WTC11 (cell line): ENCODE data around the gene RFPL3. TPM values are rescaled to one million over a fixed set of nuclear protein-coding genes. Genes with fewer than 3 reads are reported as not detected.

Experiments
- ATAC-seq: fragments of 200-7000 bp; cut with Tn5 transposase; 2 replicates; pipeline ENCODE4 v1.10.0; 2021; ENCODE audit warnings: mild to moderate bottlenecking, moderate library complexity
- CTCF ChIA-PET: fragments of 300-600 bp; sonication (Branson Sonifier 250); formaldehyde crosslinking; loops from one replicate; lab custom pipeline; 2021; ENCODE audit warnings: antibody characterized with exemption; lab: Charles Lee
- POLR2A ChIA-PET: fragments of 350-600 bp; sonication (Branson Sonifier 250); formaldehyde crosslinking; loops from one replicate; lab custom pipeline; 2021; ENCODE audit warnings: antibody characterized with exemption; lab: Charles Lee
- DNase-seq: peaks from one replicate; pipeline ENCODE4 v3.0.0; 2021; ENCODE audit warnings: low spot score
- H3K27ac Mint-ChIP-seq: 2 replicates; pipeline ENCODE4 v1.8.0; 2021; ENCODE audit warnings: mixed read lengths
- H3K27me3 Mint-ChIP-seq: 2 replicates; pipeline ENCODE4 v1.8.0; 2021; ENCODE audit warnings: low read depth, mild to moderate bottlenecking, moderate library complexity, mixed read lengths
- H3K36me3 Mint-ChIP-seq: 2 replicates; pipeline ENCODE4 v1.8.0; 2021; ENCODE audit warnings: mixed read lengths
- H3K4me1 Mint-ChIP-seq: 2 replicates; pipeline ENCODE4 v1.8.0; 2022; ENCODE audit warnings: mixed read lengths
- H3K4me3 Mint-ChIP-seq: 2 replicates; pipeline ENCODE4 v1.8.0; 2021; ENCODE audit warnings: mild to moderate bottlenecking, moderate library complexity, mixed read lengths
- H3K9me3 Mint-ChIP-seq: 2 replicates; pipeline ENCODE4 v1.8.0; 2021; ENCODE audit warnings: mixed read lengths
- ELF4 ChIP-seq: sonication (generic); formaldehyde crosslinking; IDR thresholded peaks from 2 replicates; pipeline ENCODE4 v1.8.1; 2022; ENCODE audit warnings: low read depth, mild to moderate bottlenecking, moderate library complexity, missing genetic modification reagents
- EMX1 ChIP-seq: fragments of 250-450 bp; sonication (Bioruptor Pico); IDR thresholded peaks from 2 replicates; pipeline ENCODE4 v1.8.0; 2021; ENCODE audit warnings: mild to moderate bottlenecking
- ESRRA ChIP-seq: sonication (generic); formaldehyde crosslinking; IDR thresholded peaks from 2 replicates; pipeline ENCODE4 v1.8.1; 2022; ENCODE audit warnings: mild to moderate bottlenecking, missing genetic modification reagents, borderline replicate concordance
- ETV6 ChIP-seq: sonication (generic); formaldehyde crosslinking; IDR thresholded peaks from 2 replicates; pipeline ENCODE4 v1.8.1; 2022; ENCODE audit warnings: mild to moderate bottlenecking, missing genetic modification reagents
- HMGA2 ChIP-seq: fragments of 250-450 bp; sonication (Bioruptor Pico); IDR thresholded peaks from 2 replicates; pipeline ENCODE4 v1.4.0; 2021; ENCODE audit warnings: mild to moderate bottlenecking, moderate library complexity
- JUN ChIP-seq: sonication (generic); formaldehyde crosslinking; IDR thresholded peaks from 2 replicates; pipeline ENCODE4 v1.8.0; 2023; ENCODE audit warnings: mild to moderate bottlenecking, missing genetic modification reagents
- KAT7 ChIP-seq: sonication (generic); formaldehyde crosslinking; IDR thresholded peaks from 2 replicates; pipeline ENCODE4 v1.8.1; 2023; ENCODE audit warnings: missing genetic modification reagents, mild to moderate bottlenecking, borderline replicate concordance
- NFATC4 ChIP-seq: fragments of 250-450 bp; sonication (Bioruptor Pico); IDR thresholded peaks from 2 replicates; pipeline ENCODE4 v1.9.0; 2021; ENCODE audit warnings: mild to moderate bottlenecking
- NR1H2 ChIP-seq: sonication (generic); formaldehyde crosslinking; IDR thresholded peaks from 2 replicates; pipeline ENCODE4 v1.9.0; 2021; ENCODE audit warnings: mild to moderate bottlenecking, moderate library complexity, missing genetic modification reagents
- PRRX2 ChIP-seq: fragments of 250-450 bp; sonication (Bioruptor Pico); IDR thresholded peaks from 2 replicates; pipeline ENCODE4 v1.8.0; 2021; ENCODE audit warnings: mild to moderate bottlenecking
- SMAD3 ChIP-seq: sonication (generic); formaldehyde crosslinking; IDR thresholded peaks from 2 replicates; pipeline ENCODE4 v1.8.0; 2022; ENCODE audit warnings: missing genetic modification reagents, mild to moderate bottlenecking, borderline replicate concordance
- STAT6 ChIP-seq: sonication (generic); formaldehyde crosslinking; conservative IDR thresholded peaks from 2 replicates; pipeline ENCODE4 v1.8.1; 2023; ENCODE audit warnings: mild to moderate bottlenecking, low read depth, missing genetic modification reagents, moderate library complexity
- ZBTB21 ChIP-seq: sonication (generic); formaldehyde crosslinking; IDR thresholded peaks from 2 replicates; pipeline ENCODE4 v1.8.1; 2023; ENCODE audit warnings: mild to moderate bottlenecking, missing genetic modification reagents, borderline replicate concordance
- ZNF219 ChIP-seq: sonication (generic); formaldehyde crosslinking; IDR thresholded peaks from 2 replicates; pipeline ENCODE4 v1.8.0; 2023; ENCODE audit warnings: missing genetic modification reagents, mild to moderate bottlenecking, borderline replicate concordance
- ZNF232 ChIP-seq: sonication (generic); formaldehyde crosslinking; IDR thresholded peaks from 2 replicates; pipeline ENCODE4 v1.8.0; 2022; ENCODE audit warnings: mild to moderate bottlenecking, missing genetic modification reagents
- total RNA-seq: library from RNA; stranded (reverse); gene quantifications from 3 replicates; pipeline ENCODE4 v1.2.3, GENCODE V29; 2021
- TF ChIP-seq, protein P1 (sequence below): fragments of 250-450 bp; sonication (Bioruptor Pico); IDR thresholded peaks from 2 replicates; pipeline ENCODE4 v2.1.2; 2022; ENCODE audit warnings: mild to moderate bottlenecking, moderate library complexity
- TF ChIP-seq, protein P2 (sequence below): fragments of 250-450 bp; sonication (Bioruptor Pico); IDR thresholded peaks from 2 replicates; pipeline ENCODE4 v1.9.0; 2021; ENCODE audit warnings: mild to moderate bottlenecking
- TF ChIP-seq, protein P3 (sequence below): sonication (generic); formaldehyde crosslinking; IDR thresholded peaks from 2 replicates; pipeline ENCODE4 v1.8.1; 2023; ENCODE audit warnings: mild to moderate bottlenecking, missing genetic modification reagents, moderate library complexity
- TF ChIP-seq, protein P4 (sequence below): sonication (generic); formaldehyde crosslinking; IDR thresholded peaks from 2 replicates; pipeline ENCODE4 v1.8.0; 2022; ENCODE audit warnings: mild to moderate bottlenecking, missing genetic modification reagents

Gene RFPL3
- total RNA-seq, 1 experiment from 2014 or later, result not detected

DNA sequence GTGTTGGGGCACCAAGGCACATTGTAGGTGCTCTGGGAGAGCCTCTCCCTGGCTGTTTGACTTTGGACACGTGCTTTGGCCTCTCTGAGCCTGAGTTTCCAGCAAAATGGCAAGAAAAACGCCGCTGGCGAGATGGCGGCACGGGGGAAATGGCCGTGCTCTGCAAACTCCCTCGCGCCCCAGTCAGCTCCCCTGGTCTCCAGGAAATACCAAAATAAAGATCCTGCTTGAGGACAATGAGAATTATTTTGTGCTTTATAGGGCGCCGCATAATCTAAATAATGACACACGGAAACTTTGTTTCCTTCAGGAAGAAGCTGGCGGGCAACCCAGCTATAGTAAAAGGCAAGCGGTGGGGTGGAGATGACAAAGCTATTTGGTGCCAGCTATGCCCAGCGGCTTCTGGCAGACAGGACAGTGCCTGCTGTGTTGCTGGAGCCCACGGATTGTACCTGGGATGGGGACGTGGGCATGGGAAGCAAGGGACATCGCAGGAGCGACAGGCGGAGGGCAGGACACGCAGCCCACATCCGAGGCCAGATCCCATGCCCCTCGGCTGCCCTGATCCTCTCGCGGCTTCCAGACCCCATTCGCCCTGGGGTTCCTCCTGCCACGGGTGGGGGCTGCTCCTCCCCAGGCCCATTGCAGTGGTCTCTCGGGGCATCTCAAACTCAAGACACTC, 26.3 kb upstream of the RFPL3 start:
- TF ChIP-seq EMX1 (CRISPR knock-in tag) (no peak), ELF4 (CRISPR knock-in tag) (no peak), ZNF219 (no peak), JUN (CRISPR knock-in tag) (no peak), ZBTB21 (no peak), NFATC4 (CRISPR knock-in tag) (no peak), HMGA2 (CRISPR knock-in tag) (no peak), ESRRA (no peak), PRRX2 (CRISPR knock-in tag) (no peak), ETV6 (CRISPR knock-in tag) (no peak)
- TF ChIP-seq, protein P1, sequence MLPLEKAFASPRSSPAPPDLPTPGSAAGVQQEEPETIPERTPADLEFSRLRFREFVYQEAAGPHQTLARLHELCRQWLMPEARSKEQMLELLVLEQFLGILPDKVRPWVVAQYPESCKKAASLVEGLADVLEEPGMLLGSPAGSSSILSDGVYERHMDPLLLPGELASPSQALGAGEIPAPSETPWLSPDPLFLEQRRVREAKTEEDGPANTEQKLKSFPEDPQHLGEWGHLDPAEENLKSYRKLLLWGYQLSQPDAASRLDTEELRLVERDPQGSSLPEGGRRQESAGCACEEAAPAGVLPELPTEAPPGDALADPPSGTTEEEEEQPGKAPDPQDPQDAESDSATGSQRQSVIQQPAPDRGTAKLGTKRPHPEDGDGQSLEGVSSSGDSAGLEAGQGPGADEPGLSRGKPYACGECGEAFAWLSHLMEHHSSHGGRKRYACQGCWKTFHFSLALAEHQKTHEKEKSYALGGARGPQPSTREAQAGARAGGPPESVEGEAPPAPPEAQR (CRISPR knock-in tag), result no peak
- TF ChIP-seq, protein P2, sequence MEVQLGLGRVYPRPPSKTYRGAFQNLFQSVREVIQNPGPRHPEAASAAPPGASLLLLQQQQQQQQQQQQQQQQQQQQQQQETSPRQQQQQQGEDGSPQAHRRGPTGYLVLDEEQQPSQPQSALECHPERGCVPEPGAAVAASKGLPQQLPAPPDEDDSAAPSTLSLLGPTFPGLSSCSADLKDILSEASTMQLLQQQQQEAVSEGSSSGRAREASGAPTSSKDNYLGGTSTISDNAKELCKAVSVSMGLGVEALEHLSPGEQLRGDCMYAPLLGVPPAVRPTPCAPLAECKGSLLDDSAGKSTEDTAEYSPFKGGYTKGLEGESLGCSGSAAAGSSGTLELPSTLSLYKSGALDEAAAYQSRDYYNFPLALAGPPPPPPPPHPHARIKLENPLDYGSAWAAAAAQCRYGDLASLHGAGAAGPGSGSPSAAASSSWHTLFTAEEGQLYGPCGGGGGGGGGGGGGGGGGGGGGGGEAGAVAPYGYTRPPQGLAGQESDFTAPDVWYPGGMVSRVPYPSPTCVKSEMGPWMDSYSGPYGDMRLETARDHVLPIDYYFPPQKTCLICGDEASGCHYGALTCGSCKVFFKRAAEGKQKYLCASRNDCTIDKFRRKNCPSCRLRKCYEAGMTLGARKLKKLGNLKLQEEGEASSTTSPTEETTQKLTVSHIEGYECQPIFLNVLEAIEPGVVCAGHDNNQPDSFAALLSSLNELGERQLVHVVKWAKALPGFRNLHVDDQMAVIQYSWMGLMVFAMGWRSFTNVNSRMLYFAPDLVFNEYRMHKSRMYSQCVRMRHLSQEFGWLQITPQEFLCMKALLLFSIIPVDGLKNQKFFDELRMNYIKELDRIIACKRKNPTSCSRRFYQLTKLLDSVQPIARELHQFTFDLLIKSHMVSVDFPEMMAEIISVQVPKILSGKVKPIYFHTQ (CRISPR knock-in tag), result no peak
- H3K27ac Mint-ChIP-seq, result no peak overlapping the region
- H3K36me3 Mint-ChIP-seq, result peaks cover 9% of the 10 kb centered on the region
- H3K9me3 Mint-ChIP-seq, result peaks cover 12% of the 10 kb centered on the region
- H3K4me3 Mint-ChIP-seq, result no peak overlapping the region
- H3K4me1 Mint-ChIP-seq, result peaks cover 32% of the 10 kb centered on the region
- no peak for ATAC-seq
- H3K27me3 Mint-ChIP-seq, result peaks cover 7% of the 10 kb centered on the region; the same call in 1 of the 2 replicates
- CTCF ChIA-PET, result no interaction called here
- POLR2A ChIA-PET, result no interaction called here
- no peak for DNase-seq

DNA sequence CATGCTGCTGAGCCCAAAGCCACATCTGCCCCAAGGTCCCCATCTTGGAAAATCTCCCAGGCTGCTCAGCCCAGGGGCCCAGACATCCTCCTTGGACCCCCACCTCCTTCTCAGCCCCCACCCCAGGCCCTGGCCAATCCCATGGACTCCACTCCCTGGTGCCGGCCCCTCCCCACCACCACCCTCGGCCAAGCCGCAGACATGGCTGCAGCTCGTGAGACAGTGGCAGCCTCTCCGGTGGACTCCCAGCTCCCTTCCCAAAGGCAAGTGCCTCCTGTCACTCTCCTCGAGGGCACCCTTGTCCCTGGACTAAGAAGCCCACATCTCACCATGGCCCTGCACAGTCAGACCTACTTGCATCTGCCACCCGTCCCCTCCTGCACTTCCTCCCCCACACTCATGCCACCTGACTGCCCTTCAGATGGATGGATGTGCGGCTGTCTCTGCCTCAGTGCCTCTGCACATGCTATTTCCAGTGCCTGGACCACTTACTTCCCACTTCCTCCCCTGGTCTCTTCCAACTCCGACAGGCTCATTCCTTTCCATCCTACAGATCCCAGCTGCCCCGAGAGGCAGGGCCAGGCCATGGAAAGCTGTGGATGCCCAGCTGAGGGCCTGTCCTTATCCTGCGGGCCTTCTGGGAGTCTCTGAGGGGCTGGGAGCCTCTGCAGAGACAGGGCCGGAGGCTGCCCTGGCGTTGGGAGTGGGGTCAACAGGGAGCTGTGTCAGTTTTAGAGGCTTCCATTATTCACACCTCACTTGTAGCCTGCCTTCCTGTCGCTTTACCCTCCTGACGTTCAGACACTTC, 25.5 kb upstream of the RFPL3 start:
- Mint-ChIP-seq H3K9me3 (peaks cover 5% of the 10 kb centered on the region), H3K27ac (no peak overlapping the region), H3K4me1 (peaks cover 34% of the 10 kb centered on the region), H3K36me3 (peaks cover 2% of the 10 kb centered on the region; the same call in 1 of the 2 replicates), H3K27me3 (peaks cover 7% of the 10 kb centered on the region; the same call in 1 of the 2 replicates), H3K4me3 (no peak overlapping the region)
- TF ChIP-seq NR1H2 (CRISPR knock-in tag), result no peak
- no peak for TF ChIP-seq SMAD3 (CRISPR knock-in tag)
- TF ChIP-seq KAT7 (CRISPR knock-in tag), result no peak
- TF ChIP-seq ZNF232, result no peak
- TF ChIP-seq ZNF219, result no peak
- TF ChIP-seq, protein P3, sequence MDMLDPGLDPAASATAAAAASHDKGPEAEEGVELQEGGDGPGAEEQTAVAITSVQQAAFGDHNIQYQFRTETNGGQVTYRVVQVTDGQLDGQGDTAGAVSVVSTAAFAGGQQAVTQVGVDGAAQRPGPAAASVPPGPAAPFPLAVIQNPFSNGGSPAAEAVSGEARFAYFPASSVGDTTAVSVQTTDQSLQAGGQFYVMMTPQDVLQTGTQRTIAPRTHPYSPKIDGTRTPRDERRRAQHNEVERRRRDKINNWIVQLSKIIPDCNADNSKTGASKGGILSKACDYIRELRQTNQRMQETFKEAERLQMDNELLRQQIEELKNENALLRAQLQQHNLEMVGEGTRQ (CRISPR knock-in tag), result no peak
- TF ChIP-seq STAT6, result no peak
- TF ChIP-seq, protein P4, sequence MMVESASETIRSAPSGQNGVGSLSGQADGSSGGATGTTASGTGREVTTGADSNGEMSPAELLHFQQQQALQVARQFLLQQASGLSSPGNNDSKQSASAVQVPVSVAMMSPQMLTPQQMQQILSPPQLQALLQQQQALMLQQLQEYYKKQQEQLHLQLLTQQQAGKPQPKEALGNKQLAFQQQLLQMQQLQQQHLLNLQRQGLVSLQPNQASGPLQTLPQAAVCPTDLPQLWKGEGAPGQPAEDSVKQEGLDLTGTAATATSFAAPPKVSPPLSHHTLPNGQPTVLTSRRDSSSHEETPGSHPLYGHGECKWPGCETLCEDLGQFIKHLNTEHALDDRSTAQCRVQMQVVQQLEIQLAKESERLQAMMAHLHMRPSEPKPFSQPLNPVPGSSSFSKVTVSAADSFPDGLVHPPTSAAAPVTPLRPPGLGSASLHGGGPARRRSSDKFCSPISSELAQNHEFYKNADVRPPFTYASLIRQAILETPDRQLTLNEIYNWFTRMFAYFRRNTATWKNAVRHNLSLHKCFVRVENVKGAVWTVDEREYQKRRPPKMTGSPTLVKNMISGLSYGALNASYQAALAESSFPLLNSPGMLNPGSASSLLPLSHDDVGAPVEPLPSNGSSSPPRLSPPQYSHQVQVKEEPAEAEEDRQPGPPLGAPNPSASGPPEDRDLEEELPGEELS (CRISPR knock-in tag), result no peak
- no peak for ATAC-seq
- CTCF ChIA-PET, result no interaction called here
- DNase-seq, result no peak
- POLR2A ChIA-PET, result no interaction called here
